B cell (primary cell): Measurements from ENCODE around the gene RRP36. TPM values are rescaled to one million over a fixed set of nuclear protein-coding genes. Genes with fewer than 3 reads are reported as not detected.

Experiments used
- ATAC-seq: fragments of 200-7000 bp; cut with Tn5 transposase; one replicate; pipeline ENCODE4 v1.10.0; 2021; ENCODE audit warnings: low read depth, mild to moderate bottlenecking, moderate number of reproducible peaks, moderate library complexity
- CTCF ChIA-PET: fragments of 350-600 bp; sonication (Branson Sonifier 250); formaldehyde crosslinking; loops from one replicate; lab custom pipeline; 2021; ENCODE audit warnings: antibody characterized with exemption, inconsistent platforms; lab: Charles Lee
- POLR2A ChIA-PET: fragments of 350-600 bp; sonication (Branson Sonifier 250); formaldehyde crosslinking; loops from one replicate; lab custom pipeline; 2021; ENCODE audit warnings: antibody characterized with exemption; lab: Charles Lee
- DNase-seq: peaks from one replicate; pipeline ENCODE4 v3.0.0; 2013
- H2AFZ ChIP-seq: 2 replicates; pipeline ENCODE4 v1.6.1; 2012; ENCODE audit warnings: mild to moderate bottlenecking, low read depth, low read length; ENCODE audit not compliant: insufficient read depth, poor library complexity, severe bottlenecking
- H3K27ac ChIP-seq, 2 donors: 1 replicate in 1 of 2; 2 replicates in 1 of 2; pipeline ENCODE4 v1.5.1; 2012 to 2013; ENCODE audit warnings: low read length in 2 of 2, mild to moderate bottlenecking in 2 of 2, moderate library complexity in 1 of 2
- H3K27me3 ChIP-seq, 4 experiments: fragments of 200-600 bp in 1 of 4; sonication (generic) in 1 of 4; replicated peaks in 1 of 4; 1 replicate in 2 of 4; 2 replicates in 2 of 4; pipeline versions ENCODE4 v1.6.1 to v1.7.0; 2013 to 2016; ENCODE audit warnings: low read length in 3 of 4, mild to moderate bottlenecking in 2 of 4, mixed read lengths in 1 of 4, moderate library complexity in 1 of 4; ENCODE audit not compliant: insufficient read depth in 4 of 4, control insufficient read depth in 3 of 4; ENCODE audit errors: control extremely low read depth in 1 of 4
- H3K36me3 ChIP-seq, 2 experiments: replicated peaks in 1 of 2; 1 replicate in 1 of 2; 2 replicates in 1 of 2; pipeline versions ENCODE4 v1.6.1 to v1.7.1; 2013; ENCODE audit warnings: low read length in 1 of 2; ENCODE audit not compliant: insufficient read depth in 2 of 2, control insufficient read depth in 1 of 2; ENCODE audit errors: control extremely low read depth in 1 of 2, extremely low read depth in 1 of 2
- H3K4me1 ChIP-seq, 2 donors: fragments of 200-600 bp in 1 of 2; sonication (generic) in 1 of 2; 1 replicate in 1 of 2; 2 replicates in 1 of 2; pipeline versions ENCODE4 v1.5.1 to v1.6.1; 2013 to 2017; ENCODE audit warnings: low read length in 2 of 2; ENCODE audit not compliant: control insufficient read depth in 2 of 2, insufficient read depth in 2 of 2
- H3K4me2 ChIP-seq: replicated peaks from 2 replicates; pipeline ENCODE3; 2012; ENCODE audit warnings: mild to moderate bottlenecking, low read depth, low read length; ENCODE audit not compliant: poor library complexity, severe bottlenecking
- H3K4me3 ChIP-seq, 5 experiments: fragments of 200-600 bp in 1 of 5; sonication (generic) in 1 of 5; 1 replicate in 3 of 5; 2 replicates in 2 of 5; pipeline versions ENCODE4 v1.5.1 to v1.7.0; 2011 to 2016; ENCODE audit warnings: low read length in 4 of 5, mild to moderate bottlenecking in 4 of 5, low read depth in 2 of 5, control low read depth in 1 of 5, moderate library complexity in 1 of 5; ENCODE audit not compliant: insufficient read depth in 1 of 5; ENCODE audit errors: control extremely low read depth in 1 of 5, extremely low read depth in 1 of 5
- H3K79me2 ChIP-seq: fragments of 200-600 bp; sonication (generic); one replicate; pipeline ENCODE4 v1.6.0; 2016; ENCODE audit warnings: low read length; ENCODE audit not compliant: control insufficient read depth, insufficient read depth
- H3K9ac ChIP-seq: fragments of 200-600 bp; sonication (generic); 2 replicates; pipeline ENCODE4 v1.6.1; 2017; ENCODE audit warnings: mild to moderate bottlenecking, low read length, moderate library complexity
- H3K9me3 ChIP-seq, 3 donors: one replicate each; pipeline versions ENCODE4 v1.6.1 to v1.7.1; 2013; ENCODE audit warnings: low read length in 2 of 3; ENCODE audit not compliant: control insufficient read depth in 2 of 3, insufficient read depth in 1 of 3; ENCODE audit errors: control extremely low read depth in 1 of 3
- H4K20me1 ChIP-seq: 2 replicates; pipeline ENCODE4 v1.6.0; 2012; ENCODE audit warnings: mild to moderate bottlenecking, low read length; ENCODE audit not compliant: insufficient read depth, control insufficient read depth, poor library complexity, severe bottlenecking
- H3K27ac Mint-ChIP-seq: one replicate; pipeline ENCODE4 v1.8.0; 2021; ENCODE audit warnings: mixed read lengths
- H3K27me3 Mint-ChIP-seq: one replicate; pipeline ENCODE4 v1.8.0; 2021; ENCODE audit warnings: mixed read lengths
- H3K4me1 Mint-ChIP-seq: one replicate; pipeline ENCODE4 v1.8.0; 2021; ENCODE audit warnings: mixed read lengths
- H3K4me3 Mint-ChIP-seq: one replicate; pipeline ENCODE4 v1.8.0; 2021; ENCODE audit warnings: mixed read lengths
- H3K9me3 Mint-ChIP-seq: one replicate; pipeline ENCODE4 v1.8.0; 2022; ENCODE audit warnings: mixed read lengths; ENCODE audit not compliant: insufficient read depth
- EZH2 ChIP-seq: IDR thresholded peaks from 2 replicates; pipeline ENCODE4 v1.6.1; 2012; ENCODE audit warnings: borderline replicate concordance, low read depth, mild to moderate bottlenecking, moderate library complexity, low read length; ENCODE audit not compliant: insufficient read depth, poor library complexity, severe bottlenecking
- WGBS: methylation state at CpG from one replicate; pipeline ENCODE4 v1.1.5; 2013; ENCODE audit warnings: missing lambda C conversion rate; ENCODE audit not compliant: insufficient coverage; 5-methylcytosine and 5-hydroxymethylcytosine counted together
- intact Hi-C: fragments of 100-400 bp; cut with micrococcal nuclease; formaldehyde crosslinking; loops from one replicate; pipeline ENCODE4 v1.10.0; 2022
- polyA plus RNA-seq: library from polyadenylated mRNA; depleted of rRNA; stranded (reverse); fragments of >200 nt; gene quantifications from 2 replicates; pipeline ENCODE4 v1.2.3, GENCODE V29; 2012
- total RNA-seq, 2 donors: library from RNA; stranded (reverse); fragments of 120-200 nt in 1 of 2; gene quantifications; 1 replicate in 1 of 2; 2 replicates in 1 of 2; pipeline versions ENCODE4 v1.2.3 to v1.2.4, GENCODE V29; 2013 to 2022
- TF ChIP-seq, protein P1 (sequence below): fragments of 200-600 bp; IDR thresholded peaks from one replicate; pipeline ENCODE4 v1.8.0; 2022; ENCODE audit warnings: antibody characterized with exemption, mild to moderate bottlenecking

The RRP36 gene
- total and polyA plus RNA-seq, 2 donors (not counting 1 experiment from before 2014, with no cell fraction given): 22.8 to 46.2 TPM

- intact Hi-C loops: no loop called here
- POLR2A ChIA-PET: interaction anchor here (0.6 kb wide), 1 partner anchor 38 kb away, joined by 3 read pairs; no protein-coding TSS in a partner anchor
- TF ChIP-seq, protein P1, sequence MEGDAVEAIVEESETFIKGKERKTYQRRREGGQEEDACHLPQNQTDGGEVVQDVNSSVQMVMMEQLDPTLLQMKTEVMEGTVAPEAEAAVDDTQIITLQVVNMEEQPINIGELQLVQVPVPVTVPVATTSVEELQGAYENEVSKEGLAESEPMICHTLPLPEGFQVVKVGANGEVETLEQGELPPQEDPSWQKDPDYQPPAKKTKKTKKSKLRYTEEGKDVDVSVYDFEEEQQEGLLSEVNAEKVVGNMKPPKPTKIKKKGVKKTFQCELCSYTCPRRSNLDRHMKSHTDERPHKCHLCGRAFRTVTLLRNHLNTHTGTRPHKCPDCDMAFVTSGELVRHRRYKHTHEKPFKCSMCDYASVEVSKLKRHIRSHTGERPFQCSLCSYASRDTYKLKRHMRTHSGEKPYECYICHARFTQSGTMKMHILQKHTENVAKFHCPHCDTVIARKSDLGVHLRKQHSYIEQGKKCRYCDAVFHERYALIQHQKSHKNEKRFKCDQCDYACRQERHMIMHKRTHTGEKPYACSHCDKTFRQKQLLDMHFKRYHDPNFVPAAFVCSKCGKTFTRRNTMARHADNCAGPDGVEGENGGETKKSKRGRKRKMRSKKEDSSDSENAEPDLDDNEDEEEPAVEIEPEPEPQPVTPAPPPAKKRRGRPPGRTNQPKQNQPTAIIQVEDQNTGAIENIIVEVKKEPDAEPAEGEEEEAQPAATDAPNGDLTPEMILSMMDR: no peak
- TF ChIP-seq EZH2: no peak
- Histone ChIP-seq H3K9ac (no peak overlapping the region), H3K4me2 (no peak overlapping the region), H2AFZ (no peak overlapping the region), H3K79me2 (peaks cover 58% of the 10 kb centered on the region), H3K4me1 (peaks cover 23 to 30% of the 10 kb centered on the region in 2 donors), H4K20me1 (peaks cover 40% of the 10 kb centered on the region), H3K27me3 (no peaks in the 10 kb centered on the region), H3K27ac (no peak overlapping the region), H3K4me3 (no peak overlapping the region), H3K36me3 (peaks cover 3 to 34% of the 10 kb centered on the region in 2 experiments), H3K9me3 (no peaks in the 10 kb centered on the region)
- Mint-ChIP-seq H3K27ac (no peak overlapping the region), H3K9me3 (no peaks in the 10 kb centered on the region), H3K4me1 (peaks cover 54% of the 10 kb centered on the region), H3K4me3 (no peak overlapping the region), H3K27me3 (no peaks in the 10 kb centered on the region)
- CTCF ChIA-PET: no interaction called here
- WGBS: 92% methylated on average over 12 of the region's 12 CpGs
- ATAC-seq (no peak), DNase-seq (no peak)
Measured at GRCh38 chr6:43016943-43017334, 4.5 kb upstream of the RRP36 start.

GRCh38 chr6:43019152-43019551 lies 2.3 kb upstream of the RRP36 start:
- Histone ChIP-seq H3K4me2 (no peak overlapping the region), H2AFZ (no peak overlapping the region), H3K27ac (no peak overlapping the region), H3K79me2 (peaks cover 59% of the 10 kb centered on the region), H3K4me1 (peaks cover 13 to 36% of the 10 kb centered on the region in 2 donors), H3K27me3 (no peaks in the 10 kb centered on the region), H3K9me3 (no peaks in the 10 kb centered on the region), H3K9ac (no peak overlapping the region), H3K36me3 (peaks cover 3 to 30% of the 10 kb centered on the region in 2 experiments), H3K4me3 (no peak overlapping the region), H4K20me1 (peaks cover 49% of the 10 kb centered on the region)
- DNase-seq: no peak
- ChIA-PET CTCF (no interaction called here), POLR2A (no interaction called here)
- no peak for ATAC-seq
- H3K4me3 Mint-ChIP-seq: peak overlapping the region; percentile 27
- H3K4me1 Mint-ChIP-seq: peaks cover 38% of the 10 kb centered on the region
- TF ChIP-seq EZH2: no peak
- TF ChIP-seq, protein P1: no peak
- H3K27ac Mint-ChIP-seq: no peak overlapping the region
- no peaks in the 10 kb centered on the region for H3K9me3 Mint-ChIP-seq
- intact Hi-C loops: no loop called here
- 100% methylated on average over 2 of the region's 2 CpGs for WGBS
- no peaks in the 10 kb centered on the region for H3K27me3 Mint-ChIP-seq
